MCF 10A (cell line): ENCODE results near the gene COL20A1. TPM values are rescaled to one million over a fixed set of nuclear protein-coding genes. Genes with fewer than 3 reads are reported as not detected.

Experiments used
- BruUV-seq: library from RNA; stranded (reverse); fragments of 400-500 nt; replicated peaks from 2 replicates; lab custom pipeline; 2021; lab: Mats Ljungman, UMichigan
- CTCF ChIA-PET: fragments of 300-600 bp; sonication (Branson Sonifier 250); formaldehyde crosslinking; extraction: SDS; loops from one replicate; lab custom pipeline; 2021; ENCODE audit warnings: antibody characterized with exemption, inconsistent platforms; lab: Yijun Ruan, JAX
- POLR2A ChIA-PET: fragments of 300-600, 350-650 bp; sonication (Branson Sonifier 250); formaldehyde crosslinking; extraction: SDS; loops from one replicate; lab custom pipeline; 2020; ENCODE audit warnings: antibody characterized with exemption, inconsistent platforms; lab: Yijun Ruan, JAX
- DNase-seq: peaks from one replicate; pipeline ENCODE4 v3.0.0-alpha.2; 2018; ENCODE audit not compliant: unreplicated experiment
- H3K27ac Mint-ChIP-seq: one replicate; pipeline ENCODE4 v1.8.0; 2022; ENCODE audit warnings: mild to moderate bottlenecking, low read depth, mixed read lengths; ENCODE audit not compliant: unreplicated experiment
- H3K27me3 Mint-ChIP-seq: one replicate; pipeline ENCODE4 v1.8.0; 2022; ENCODE audit warnings: mixed read lengths; ENCODE audit not compliant: insufficient read depth, unreplicated experiment
- H3K36me3 Mint-ChIP-seq: one replicate; pipeline ENCODE4 v1.8.0; 2022; ENCODE audit warnings: mild to moderate bottlenecking, moderate library complexity, mixed read lengths; ENCODE audit not compliant: insufficient read depth, unreplicated experiment
- H3K4me1 Mint-ChIP-seq: one replicate; pipeline ENCODE4 v1.8.0; 2022; ENCODE audit warnings: mixed read lengths; ENCODE audit not compliant: insufficient read depth, unreplicated experiment
- H3K4me3 Mint-ChIP-seq: one replicate; pipeline ENCODE4 v1.8.0; 2022; ENCODE audit warnings: mild to moderate bottlenecking, moderate library complexity, mixed read lengths; ENCODE audit not compliant: unreplicated experiment
- H3K9me3 Mint-ChIP-seq: one replicate; pipeline ENCODE4 v1.8.0; 2022; ENCODE audit warnings: mixed read lengths; ENCODE audit not compliant: unreplicated experiment
- CTCF ChIP-seq: fragments of 200-600 bp; IDR thresholded peaks from one replicate; pipeline ENCODE4 v1.8.0; 2022; ENCODE audit warnings: antibody characterized with exemption, mild to moderate bottlenecking; ENCODE audit not compliant: unreplicated experiment
- intact Hi-C: fragments of 100-400 bp; cut with micrococcal nuclease; formaldehyde crosslinking; loops from 2 replicates; pipeline ENCODE4 v1.14.1; 2022
- total RNA-seq: library from RNA; stranded (reverse); gene quantifications from 2 replicates; pipeline ENCODE4 v1.2.3, GENCODE V29; 2022

COL20A1 gene
- total RNA-seq, 1 experiment from 2014 or later: 0.14 TPM

GRCh38 chr20:63288581-63289251 lies 4.3 kb upstream of the COL20A1 start:
- no peak overlapping the region for H3K27ac Mint-ChIP-seq
- no peaks in the 10 kb centered on the region for H3K27me3 Mint-ChIP-seq
- BruUV-seq: no TSS peak
- no peak overlapping the region for H3K4me3 Mint-ChIP-seq
- intact Hi-C loops: no loop called here
- ChIA-PET CTCF (interaction anchor here (0.8 to 1.2 kb wide), 2 partner anchors 22 to 65 kb away, joined by 3 to 7 read pairs; no protein-coding TSS in a partner anchor), POLR2A (interaction anchor here (0.8 kb wide), 1 partner anchor 208 kb away, joined by 3 read pairs; no protein-coding TSS in a partner anchor)
- no peaks in the 10 kb centered on the region for H3K9me3 Mint-ChIP-seq
- TF ChIP-seq CTCF: no peak
- peaks cover 34% of the 10 kb centered on the region for H3K36me3 Mint-ChIP-seq
- DNase-seq: no peak
- H3K4me1 Mint-ChIP-seq: no peaks in the 10 kb centered on the region

DNA sequence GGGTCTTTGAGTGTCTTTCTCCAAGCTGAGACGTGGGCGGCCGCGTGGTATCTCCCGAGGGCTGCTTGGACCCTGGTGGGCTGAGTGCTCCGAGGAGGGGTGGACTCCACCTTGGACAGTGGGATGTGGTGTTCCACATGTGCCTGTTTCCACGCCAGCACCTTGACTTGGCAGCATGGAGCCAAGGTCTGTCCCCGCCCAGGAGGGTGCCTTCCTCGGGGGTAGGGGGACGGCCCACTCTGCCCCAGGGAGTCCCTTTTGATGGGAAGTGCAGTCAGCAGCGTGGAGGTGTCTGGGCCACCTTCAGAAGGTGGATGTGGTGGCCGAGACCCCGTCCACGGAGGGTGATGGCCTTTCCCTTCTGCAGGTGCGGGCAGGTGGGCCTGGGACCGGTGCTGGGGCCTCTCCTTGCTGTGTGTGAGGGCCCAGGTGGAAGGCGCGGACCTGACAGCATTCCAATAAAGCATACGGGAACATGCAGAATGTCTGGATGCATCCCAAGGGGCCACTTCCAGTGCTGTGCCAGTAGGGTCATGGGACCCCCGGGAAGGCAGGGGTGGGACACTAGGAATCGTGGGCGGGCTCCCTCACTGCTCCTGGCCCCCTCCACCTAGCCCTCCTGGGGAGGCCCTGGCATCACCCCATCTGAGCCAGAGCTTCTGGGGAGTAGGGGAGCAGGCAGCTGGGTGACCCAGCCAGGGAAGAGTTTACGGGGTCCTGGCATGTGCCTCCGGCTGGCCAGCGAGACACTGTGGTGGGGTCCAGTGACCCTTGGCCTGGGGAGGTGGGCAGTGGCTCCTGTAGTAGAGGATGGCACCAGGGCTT lies 3.5 kb upstream of the COL20A1 start:
- ChIA-PET POLR2A (no interaction called here), CTCF (interaction anchor here (0.6 to 1.2 kb wide), 2 partner anchors 65 to 66 kb away, joined by 3 to 7 read pairs; no protein-coding TSS in a partner anchor)
- no peak for TF ChIP-seq CTCF
- no peaks in the 10 kb centered on the region for H3K4me1 Mint-ChIP-seq
- intact Hi-C loops: no loop called here
- H3K9me3 Mint-ChIP-seq: no peaks in the 10 kb centered on the region
- peaks cover 2% of the 10 kb centered on the region for H3K27me3 Mint-ChIP-seq
- TSS peak; percentile 42 for BruUV-seq
- no peak for DNase-seq
- no peak overlapping the region for H3K4me3 Mint-ChIP-seq
- H3K27ac Mint-ChIP-seq: no peak overlapping the region
- H3K36me3 Mint-ChIP-seq: peaks cover 32% of the 10 kb centered on the region

DNA sequence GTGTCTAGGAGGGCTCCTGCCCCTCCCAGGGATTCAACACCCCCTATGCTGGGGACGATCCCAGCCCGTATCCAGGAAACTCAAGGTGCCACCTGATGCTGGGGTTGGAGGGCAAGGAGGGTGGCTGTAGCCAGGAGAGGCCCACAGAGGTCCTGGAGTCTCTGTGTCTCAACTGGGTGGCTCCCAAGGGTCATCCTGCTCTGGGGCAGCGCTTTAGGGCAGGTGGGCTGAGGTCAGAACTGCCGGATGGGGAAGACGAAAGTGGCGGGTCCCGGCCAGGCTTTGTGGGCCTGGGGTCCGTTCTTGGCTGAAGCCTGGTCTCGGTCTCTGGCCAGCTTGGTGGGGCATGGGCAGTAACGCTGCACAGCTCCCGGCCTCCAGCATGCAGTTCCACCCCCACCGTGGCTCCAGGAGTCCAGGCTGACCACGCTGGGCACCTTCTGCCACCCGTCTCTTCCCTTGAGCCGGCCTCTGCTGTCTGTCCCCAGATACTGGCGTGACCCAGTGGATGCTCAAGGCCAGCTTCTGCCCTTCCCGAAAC lies 2.8 kb upstream of the COL20A1 start:
- Mint-ChIP-seq H3K27ac (no peak overlapping the region), H3K36me3 (peaks cover 28% of the 10 kb centered on the region), H3K4me3 (no peak overlapping the region), H3K4me1 (no peaks in the 10 kb centered on the region), H3K9me3 (no peaks in the 10 kb centered on the region), H3K27me3 (peaks cover 9% of the 10 kb centered on the region)
- intact Hi-C loops: no loop called here
- TF ChIP-seq CTCF: no peak
- CTCF ChIA-PET: interaction anchor here (0.8 to 1.4 kb wide), 2 partner anchors 66 to 69 kb away, joined by 4 to 5 read pairs; no protein-coding TSS in a partner anchor
- DNase-seq: no peak
- no TSS peak for BruUV-seq
- POLR2A ChIA-PET: interaction anchor here (0.6 kb wide), 1 partner anchor 433 kb away, joined by 3 read pairs; no protein-coding TSS in a partner anchor
